SJCRH30 (cell line): ENCODE data around the gene KRT74. TPM values are rescaled to one million over a fixed set of nuclear protein-coding genes. Genes with fewer than 3 reads are reported as not detected.
"Not testable (repeated sequence)": the region's sequence is repeated elsewhere in the genome, so short reads cannot be mapped to it uniquely, and the experiment has no call there.

ENCODE experiments used
- DNase-seq, 2 experiments: peaks; one replicate each; pipeline ENCODE4 v3.0.0-alpha.2; 2015 to 2020
- H3K27ac ChIP-seq: fragments of 250-450 bp; sonication (Bioruptor Pico); 2 replicates; pipeline ENCODE4 v1.5.1; 2020; ENCODE audit warnings: mild to moderate bottlenecking, moderate library complexity
- H3K27me3 ChIP-seq: fragments of 250-450 bp; sonication (Bioruptor Pico); 2 replicates; pipeline ENCODE4 v1.5.1; 2020; ENCODE audit warnings: mild to moderate bottlenecking, moderate library complexity
- H3K36me3 ChIP-seq: fragments of 250-450 bp; sonication (Bioruptor Pico); 2 replicates; pipeline ENCODE4 v1.5.1; 2020; ENCODE audit warnings: mild to moderate bottlenecking, moderate library complexity
- H3K4me1 ChIP-seq: fragments of 250-450 bp; sonication (Bioruptor Pico); 2 replicates; pipeline ENCODE4 v1.5.1; 2020; ENCODE audit warnings: mild to moderate bottlenecking, moderate library complexity
- H3K4me3 ChIP-seq: fragments of 250-450 bp; sonication (Bioruptor Pico); 2 replicates; pipeline ENCODE4 v1.5.1; 2020; ENCODE audit warnings: mild to moderate bottlenecking, moderate library complexity
- H3K9me3 ChIP-seq: fragments of 250-450 bp; sonication (Bioruptor Pico); replicated peaks from 2 replicates; pipeline ENCODE4 v1.5.1; 2020; ENCODE audit warnings: mild to moderate bottlenecking, moderate library complexity
- total RNA-seq: library from RNA; depleted of rRNA; stranded (reverse); fragments of >200 nt; shearing (Covaris generic); gene quantifications from 2 replicates; pipeline ENCODE4 v1.2.3, GENCODE V29; 2014

KRT74 gene
- total RNA-seq, 1 experiment from 2014 or later = not detected

GRCh38 chr12:52608161-52608560 is 34.5 kb upstream of the KRT74 start:
- Histone ChIP-seq H3K36me3 (no peaks in the 10 kb centered on the region), H3K4me3 (no peak overlapping the region), H3K4me1 (no peaks in the 10 kb centered on the region), H3K27me3 (0 out of 2 replicates have a peak, but pooled peaks cover 4% of the 10 kb centered on the region), H3K27ac (no peak overlapping the region), H3K9me3 (no peaks in the 10 kb centered on the region)
- no peak for DNase-seq

- no peak overlapping the region for H3K27ac ChIP-seq
- 0 out of 2 replicates have a peak, but pooled peaks cover 4% of the 10 kb centered on the region for H3K27me3 ChIP-seq
- DNase-seq = no peak
- no peak overlapping the region for H3K4me3 ChIP-seq
- no peaks in the 10 kb centered on the region for H3K9me3 ChIP-seq
- no peaks in the 10 kb centered on the region for H3K36me3 ChIP-seq
- H3K4me1 ChIP-seq = no peaks in the 10 kb centered on the region
Measured at GRCh38 chr12:52607314-52607713, 33.7 kb upstream of the KRT74 start.

GRCh38 chr12:52606581-52607218 is 33.1 kb upstream of the KRT74 start:
- Histone ChIP-seq H3K27me3 (0 out of 2 replicates have a peak, but pooled peaks cover 4% of the 10 kb centered on the region), H3K4me1 (no peaks in the 10 kb centered on the region), H3K27ac (no peak overlapping the region), H3K36me3 (no peaks in the 10 kb centered on the region), H3K4me3 (no peak overlapping the region), H3K9me3 (no peaks in the 10 kb centered on the region)
- no peak for DNase-seq

- Histone ChIP-seq H3K4me1 (no peaks in the 10 kb centered on the region), H3K4me3 (no peak overlapping the region), H3K9me3 (no peaks in the 10 kb centered on the region), H3K27me3 (0 out of 2 replicates have a peak, but pooled peaks cover 4% of the 10 kb centered on the region), H3K36me3 (no peaks in the 10 kb centered on the region), H3K27ac (no peak overlapping the region)
- no peak for DNase-seq
Measured at GRCh38 chr12:52606096-52606495, 32.5 kb upstream of the KRT74 start.

GRCh38 chr12:52605542-52605941 is 31.9 kb upstream of the KRT74 start:
- Histone ChIP-seq H3K4me1 (no peaks in the 10 kb centered on the region), H3K36me3 (no peaks in the 10 kb centered on the region), H3K4me3 (no peak overlapping the region), H3K27ac (no peak overlapping the region), H3K27me3 (0 out of 2 replicates have a peak, but pooled peaks cover 4% of the 10 kb centered on the region), H3K9me3 (no peaks in the 10 kb centered on the region)
- no peak for DNase-seq

- Histone ChIP-seq H3K4me1 (no peaks in the 10 kb centered on the region), H3K36me3 (no peaks in the 10 kb centered on the region), H3K27ac (no peak overlapping the region), H3K27me3 (0 out of 2 replicates have a peak, but pooled peaks cover 4% of the 10 kb centered on the region), H3K4me3 (no peak overlapping the region), H3K9me3 (no peaks in the 10 kb centered on the region)
- no peak for DNase-seq
Measured at GRCh38 chr12:52604859-52605258, 31.2 kb upstream of the KRT74 start.

- Histone ChIP-seq H3K27me3 (0 out of 2 replicates have a peak, but pooled peaks cover 4% of the 10 kb centered on the region), H3K4me1 (no peaks in the 10 kb centered on the region), H3K36me3 (no peaks in the 10 kb centered on the region), H3K27ac (no peak overlapping the region), H3K9me3 (no peaks in the 10 kb centered on the region), H3K4me3 (no peak overlapping the region)
- no peak for DNase-seq
Measured at GRCh38 chr12:52603314-52603713, 29.7 kb upstream of the KRT74 start.

GRCh38 chr12:52602552-52602951 is 28.9 kb upstream of the KRT74 start:
- no peak overlapping the region for H3K27ac ChIP-seq
- no peak for DNase-seq

GRCh38 chr12:52601671-52602070 is 28.0 kb upstream of the KRT74 start:
- DNase-seq = no peak
- H3K27me3 ChIP-seq = 0 out of 2 replicates have a peak, but pooled peaks cover 4% of the 10 kb centered on the region
- no peaks in the 10 kb centered on the region for H3K4me1 ChIP-seq
- H3K36me3 ChIP-seq = no peaks in the 10 kb centered on the region
- H3K9me3 ChIP-seq = no peaks in the 10 kb centered on the region
- H3K4me3 ChIP-seq = no peak overlapping the region
- no peak overlapping the region for H3K27ac ChIP-seq

More at GRCh38 chr12:52602552-52602951, 28.9 kb upstream of the KRT74 start:
- Histone ChIP-seq H3K4me1 (no peaks in the 10 kb centered on the region), H3K36me3 (no peaks in the 10 kb centered on the region), H3K4me3 (no peak overlapping the region), H3K9me3 (no peaks in the 10 kb centered on the region), H3K27me3 (0 out of 2 replicates have a peak, but pooled peaks cover 4% of the 10 kb centered on the region)

GRCh38 chr12:52600941-52601481 is 27.4 kb upstream of the KRT74 start, which contains the start of gene KRT72:
Gene KRT72, minus strand, starts transcription at chr12:52601463. Its CDS starts 11 bp downstream, at chr12:52601452.
- no peak for DNase-seq
- Histone ChIP-seq H3K27ac (no peak within 1 kb of the TSS), H3K36me3 (no peaks in the 10 kb centered on the region), H3K27me3 (0 out of 2 replicates have a peak, but pooled peaks cover 4% of the 10 kb centered on the region), H3K4me3 (no peak within 1 kb of the TSS), H3K9me3 (no peaks in the 10 kb centered on the region), H3K4me1 (no peaks in the 10 kb centered on the region)

GRCh38 chr12:52600475-52600874 is 26.8 kb upstream of the KRT74 start:
- Histone ChIP-seq H3K9me3 (no peaks in the 10 kb centered on the region), H3K27ac (no peak overlapping the region), H3K27me3 (0 out of 2 replicates have a peak, but pooled peaks cover 4% of the 10 kb centered on the region), H3K4me3 (no peak overlapping the region), H3K36me3 (no peaks in the 10 kb centered on the region), H3K4me1 (no peaks in the 10 kb centered on the region)
- no peak for DNase-seq

- no peaks in the 10 kb centered on the region for H3K36me3 ChIP-seq
- H3K9me3 ChIP-seq = no peaks in the 10 kb centered on the region
- DNase-seq = no peak
- no peaks in the 10 kb centered on the region for H3K4me1 ChIP-seq
- no peak overlapping the region for H3K4me3 ChIP-seq
- no peak overlapping the region for H3K27ac ChIP-seq
- H3K27me3 ChIP-seq = 0 out of 2 replicates have a peak, but pooled peaks cover 4% of the 10 kb centered on the region
Measured at GRCh38 chr12:52600071-52600470, 26.4 kb upstream of the KRT74 start.

- H3K36me3 ChIP-seq = no peaks in the 10 kb centered on the region
- H3K4me3 ChIP-seq = no peak overlapping the region
- H3K27me3 ChIP-seq = 0 out of 2 replicates have a peak, but pooled peaks cover 3% of the 10 kb centered on the region
- no peaks in the 10 kb centered on the region for H3K9me3 ChIP-seq
- no peaks in the 10 kb centered on the region for H3K4me1 ChIP-seq
- no peak for DNase-seq
- no peak overlapping the region for H3K27ac ChIP-seq
Measured at GRCh38 chr12:52598966-52599365, 25.3 kb upstream of the KRT74 start.

- not testable (repeated sequence) for H3K36me3 ChIP-seq, DNase-seq, H3K27me3 ChIP-seq
Measured at GRCh38 chr12:52594237-52594636, 20.6 kb upstream of the KRT74 start.

GRCh38 chr12:52591521-52591920 is 17.9 kb upstream of the KRT74 start:
- H3K9me3 ChIP-seq = no peaks in the 10 kb centered on the region
- H3K27me3 ChIP-seq = peaks cover 4% of the 10 kb centered on the region; the same call in 1 of the 2 replicates
- H3K4me3 ChIP-seq = no peak overlapping the region
- no peak overlapping the region for H3K27ac ChIP-seq
- DNase-seq = no peak
- no peaks in the 10 kb centered on the region for H3K36me3 ChIP-seq
- H3K4me1 ChIP-seq = no peaks in the 10 kb centered on the region

More at GRCh38 chr12:52594237-52594636, 20.6 kb upstream of the KRT74 start:
- H3K9me3 ChIP-seq, H3K27ac ChIP-seq, H3K4me1 ChIP-seq, H3K4me3 ChIP-seq: not testable (repeated sequence)
